OCI-LY3 (cell line): ENCODE measurements around the gene TTC39B.

ENCODE experiments used
- H2AFZ ChIP-seq: fragments of 200-600, 300-600 bp; shearing (Covaris generic); 2 replicates; pipeline ENCODE4 v1.6.0; 2014; ENCODE audit warnings: antibody characterized with exemption, low read depth, low read length
- H3K27ac ChIP-seq: fragments of 200-600, 300-600 bp; sonication (generic); 2 replicates; pipeline ENCODE4 v1.5.1; 2014; ENCODE audit warnings: mild to moderate bottlenecking, low read length, moderate library complexity, mixed read lengths
- H3K27me3 ChIP-seq: fragments of 200-600, 300-600 bp; sonication (generic); 2 replicates; pipeline ENCODE4 v1.6.1; 2014; ENCODE audit warnings: low read depth, low read length, mixed read lengths
- H3K36me3 ChIP-seq: fragments of 200-600, 300-600 bp; sonication (generic); replicated peaks from 2 replicates; pipeline ENCODE3; 2014; ENCODE audit warnings: low read depth, low read length, mixed read lengths
- H3K4me1 ChIP-seq: fragments of 300-600, 200-600 bp; sonication (generic); 2 replicates; pipeline ENCODE4 v1.6.1; 2014; ENCODE audit warnings: low read length, mixed read lengths
- H3K4me2 ChIP-seq: fragments of 200-600, 300-600 bp; sonication (generic); 2 replicates; pipeline ENCODE4 v1.6.1; 2014; ENCODE audit warnings: low read length, mixed read lengths
- H3K4me3 ChIP-seq: fragments of 300-600, 200-600 bp; sonication (generic); 2 replicates; pipeline ENCODE4 v1.5.1; 2014; ENCODE audit warnings: antibody characterized with exemption, mild to moderate bottlenecking, low read length, moderate library complexity
- H3K79me2 ChIP-seq: fragments of 300-600, 200-600 bp; shearing (Covaris generic); 2 replicates; pipeline ENCODE4 v1.6.1; 2014; ENCODE audit warnings: mild to moderate bottlenecking, low read length, mixed read lengths
- H3K9ac ChIP-seq: fragments of 300-600, 200-600 bp; shearing (Covaris generic); 2 replicates; pipeline ENCODE4 v1.6.0; 2014; ENCODE audit warnings: mild to moderate bottlenecking, low read length, moderate library complexity
- H3K9me3 ChIP-seq: fragments of 200-600, 300-600 bp; shearing (Covaris generic); 2 replicates; pipeline ENCODE4 v1.6.1; 2014; ENCODE audit warnings: low read length, mixed read lengths; ENCODE audit not compliant: insufficient read depth
- H4K20me1 ChIP-seq: fragments of 200-600, 300-600 bp; sonication (generic); 2 replicates; pipeline ENCODE4 v1.6.1; 2016; ENCODE audit warnings: low read length, mixed read lengths; ENCODE audit not compliant: insufficient read depth
- CTCF ChIP-seq: fragments of 200-600, 300-600 bp; sonication (generic); IDR thresholded peaks from 2 replicates; pipeline ENCODE4 v1.5.1; 2014; ENCODE audit warnings: antibody characterized with exemption, low read length, low read depth
- EZH2phosphoT487 ChIP-seq: fragments of 200-600 bp; shearing (Covaris generic); IDR thresholded peaks from 2 replicates; pipeline ENCODE4 v1.6.1; 2018; ENCODE audit warnings: antibody characterized with exemption, mixed run types, low read depth

The TTC39B gene

GRCh38 chr9:15287309-15287708 is 19.7 kb downstream of the TTC39B start:
- H3K27me3 ChIP-seq, result peaks cover 8% of the 10 kb centered on the region; the same call in 1 of the 2 replicates

GRCh38 chr9:15286161-15286821 is 20.7 kb downstream of the TTC39B start:
- peaks cover 8% of the 10 kb centered on the region; the same call in 1 of the 2 replicates for H3K27me3 ChIP-seq
- no peak overlapping the region for H2AFZ ChIP-seq
- H3K27ac ChIP-seq, result no peak overlapping the region
- H4K20me1 ChIP-seq, result no peaks in the 10 kb centered on the region
- H3K4me1 ChIP-seq, result no peaks in the 10 kb centered on the region
- TF ChIP-seq EZH2phosphoT487, result no peak
- no peak for TF ChIP-seq CTCF
- H3K4me3 ChIP-seq, result no peak overlapping the region
- no peaks in the 10 kb centered on the region for H3K9me3 ChIP-seq
- no peak overlapping the region for H3K9ac ChIP-seq
- no peaks in the 10 kb centered on the region for H3K79me2 ChIP-seq
- H3K4me2 ChIP-seq, result no peak overlapping the region
- H3K36me3 ChIP-seq, result no peaks in the 10 kb centered on the region

More at GRCh38 chr9:15287309-15287708, 19.7 kb downstream of the TTC39B start:
- no peak overlapping the region for H2AFZ ChIP-seq
- no peak overlapping the region for H3K9ac ChIP-seq
- no peak overlapping the region for H3K4me3 ChIP-seq
- no peak for TF ChIP-seq CTCF
- no peak for TF ChIP-seq EZH2phosphoT487
- H4K20me1 ChIP-seq, result no peaks in the 10 kb centered on the region
- no peaks in the 10 kb centered on the region for H3K36me3 ChIP-seq
- no peaks in the 10 kb centered on the region for H3K79me2 ChIP-seq
- H3K4me1 ChIP-seq, result no peaks in the 10 kb centered on the region
- no peak overlapping the region for H3K4me2 ChIP-seq
- no peaks in the 10 kb centered on the region for H3K9me3 ChIP-seq
- no peak overlapping the region for H3K27ac ChIP-seq

- H3K4me3 ChIP-seq, result no peak overlapping the region
- peaks cover under 1% of the 10 kb centered on the region; the same call in 1 of the 2 replicates for H3K4me1 ChIP-seq
- peaks cover 3% of the 10 kb centered on the region; the same call in 1 of the 2 replicates for H3K27me3 ChIP-seq
- no peak overlapping the region for H2AFZ ChIP-seq
- no peaks in the 10 kb centered on the region for H3K79me2 ChIP-seq
- no peaks in the 10 kb centered on the region for H3K36me3 ChIP-seq
- H3K4me2 ChIP-seq, result no peak overlapping the region
- H3K9me3 ChIP-seq, result no peaks in the 10 kb centered on the region
- H3K9ac ChIP-seq, result no peak overlapping the region
- no peak overlapping the region for H3K27ac ChIP-seq
- no peak for TF ChIP-seq CTCF
- TF ChIP-seq EZH2phosphoT487, result no peak
- no peaks in the 10 kb centered on the region for H4K20me1 ChIP-seq
These were observed 24.3 kb downstream of the TTC39B start for GRCh38 chr9:15282567-15283285.

GRCh38 chr9:15280647-15281046 is 26.4 kb downstream of the TTC39B start:
- no peak overlapping the region for H3K27ac ChIP-seq
- H3K9me3 ChIP-seq, result no peaks in the 10 kb centered on the region
- peaks cover 4% of the 10 kb centered on the region; the same call in 1 of the 2 replicates for H3K4me1 ChIP-seq
- no peak overlapping the region for H3K9ac ChIP-seq
- H3K79me2 ChIP-seq, result no peaks in the 10 kb centered on the region
- no peaks in the 10 kb centered on the region for H4K20me1 ChIP-seq
- H3K4me3 ChIP-seq, result no peak overlapping the region
- no peaks in the 10 kb centered on the region for H3K36me3 ChIP-seq
- no peak overlapping the region for H3K4me2 ChIP-seq
- H3K27me3 ChIP-seq, result peaks cover 3% of the 10 kb centered on the region; the same call in 1 of the 2 replicates
- H2AFZ ChIP-seq, result no peak overlapping the region
- TF ChIP-seq CTCF (no peak), EZH2phosphoT487 (no peak)
